Vagina (tissue), 2 donors: ENCODE results near the gene ZBTB32. TPM values are rescaled to one million over a fixed set of nuclear protein-coding genes. Genes with fewer than 3 reads are reported as not detected.

Experiments used
- DNase-seq, 2 donors: peaks; one replicate each; pipeline ENCODE4 v3.0.0-alpha.2; 2017; ENCODE audit errors: extremely low spot score in 2 of 2
- H3K27ac ChIP-seq: fragments of 200-600 bp; sonication (generic); one replicate; pipeline ENCODE4 v1.5.1; 2019
- H3K27me3 ChIP-seq: fragments of 200-600 bp; sonication (generic); one replicate; pipeline ENCODE4 v1.5.1; 2019
- H3K36me3 ChIP-seq, 2 donors: fragments of 200-600 bp; sonication (generic); one replicate each; pipeline ENCODE4 v1.5.1; 2017 to 2019
- H3K4me1 ChIP-seq: fragments of 200-600 bp; sonication (generic); one replicate; pipeline ENCODE4 v1.5.1; 2019
- H3K4me3 ChIP-seq, 2 donors: fragments of 200-600 bp; sonication (generic); 1 replicate in 1 of 2; 2 replicates in 1 of 2; pipeline ENCODE4 v1.5.1; 2016 to 2019
- H3K9me3 ChIP-seq: fragments of 200-600 bp; sonication (generic); one replicate; pipeline ENCODE4 v1.5.1; 2019
- POLR2A ChIP-seq, 2 donors: fragments of 450-650 bp; IDR thresholded peaks; one replicate each; pipeline ENCODE4 v1.6.1; 2017; ENCODE audit warnings: antibody characterized with exemption in 2 of 2, mild to moderate bottlenecking in 2 of 2, moderate library complexity in 2 of 2
- POLR2AphosphoS5 ChIP-seq, 2 donors: sonication (generic); formaldehyde crosslinking; IDR thresholded peaks; one replicate each; pipeline ENCODE4 v1.9.0; 2017; ENCODE audit warnings: antibody characterized with exemption in 2 of 2, mild to moderate bottlenecking in 2 of 2, low read depth in 1 of 2; ENCODE audit not compliant: insufficient read depth in 1 of 2
- intact Hi-C: fragments of 100-400 bp; cut with DNase I; formaldehyde crosslinking; loops from one replicate; pipeline ENCODE4 v1.15.1; 2023
- total RNA-seq: library from RNA; depleted of rRNA; stranded (reverse); fragments of >200 nt; gene quantifications from one replicate; pipeline ENCODE4 v1.2.3, GENCODE V29; 2016
- TF ChIP-seq, protein P1 (sequence below), 3 experiments: fragments of 450-650 bp in 2 of 3; fragments of 200-600 bp in 1 of 3; sonication (generic) in 1 of 3; IDR thresholded peaks; one replicate each; pipeline ENCODE4 v1.5.1; 2017 to 2019; ENCODE audit warnings: antibody characterized with exemption in 3 of 3, mild to moderate bottlenecking in 2 of 3, moderate library complexity in 2 of 3

ZBTB32 gene
- total RNA-seq, 1 donor from 2014 or later: not detected

DNA sequence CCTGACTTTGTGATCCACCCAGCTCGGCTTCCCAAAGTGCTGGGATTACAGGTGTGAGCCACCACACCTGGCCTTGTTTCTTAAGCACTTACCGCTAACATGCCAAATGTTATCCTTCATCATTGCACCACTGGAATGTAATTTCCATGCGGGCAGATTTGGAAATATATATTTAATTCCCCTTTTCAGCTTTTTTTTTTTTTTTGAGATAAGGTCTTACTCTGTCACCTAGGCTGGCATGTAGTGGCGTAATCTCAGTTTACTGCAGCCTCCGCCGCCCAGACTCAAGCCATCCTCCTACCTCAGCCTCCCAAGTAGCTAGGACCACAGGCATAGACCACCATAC, 42.4 kb upstream of the ZBTB32 start:
- H3K4me3 ChIP-seq: no peak overlapping the region
- intact Hi-C loops: no loop called here
- no peaks in the 10 kb centered on the region for H3K9me3 ChIP-seq
- no peaks in the 10 kb centered on the region for H3K27me3 ChIP-seq
- no peak for DNase-seq
- TF ChIP-seq, protein P1, sequence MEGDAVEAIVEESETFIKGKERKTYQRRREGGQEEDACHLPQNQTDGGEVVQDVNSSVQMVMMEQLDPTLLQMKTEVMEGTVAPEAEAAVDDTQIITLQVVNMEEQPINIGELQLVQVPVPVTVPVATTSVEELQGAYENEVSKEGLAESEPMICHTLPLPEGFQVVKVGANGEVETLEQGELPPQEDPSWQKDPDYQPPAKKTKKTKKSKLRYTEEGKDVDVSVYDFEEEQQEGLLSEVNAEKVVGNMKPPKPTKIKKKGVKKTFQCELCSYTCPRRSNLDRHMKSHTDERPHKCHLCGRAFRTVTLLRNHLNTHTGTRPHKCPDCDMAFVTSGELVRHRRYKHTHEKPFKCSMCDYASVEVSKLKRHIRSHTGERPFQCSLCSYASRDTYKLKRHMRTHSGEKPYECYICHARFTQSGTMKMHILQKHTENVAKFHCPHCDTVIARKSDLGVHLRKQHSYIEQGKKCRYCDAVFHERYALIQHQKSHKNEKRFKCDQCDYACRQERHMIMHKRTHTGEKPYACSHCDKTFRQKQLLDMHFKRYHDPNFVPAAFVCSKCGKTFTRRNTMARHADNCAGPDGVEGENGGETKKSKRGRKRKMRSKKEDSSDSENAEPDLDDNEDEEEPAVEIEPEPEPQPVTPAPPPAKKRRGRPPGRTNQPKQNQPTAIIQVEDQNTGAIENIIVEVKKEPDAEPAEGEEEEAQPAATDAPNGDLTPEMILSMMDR (IDR thresholded peaks at IDR 0.05): no peak
- no peak for TF ChIP-seq POLR2AphosphoS5 (IDR thresholded peaks at IDR 0.05; ENCODE audit: insufficient read depth in 1 of 2, low read depth in 1 of 2)
- TF ChIP-seq POLR2A (IDR thresholded peaks at IDR 0.05): no peak
- H3K4me1 ChIP-seq: no peaks in the 10 kb centered on the region
- H3K27ac ChIP-seq: no peak overlapping the region
- peaks cover 0 to 32% of the 10 kb centered on the region in 2 donors for H3K36me3 ChIP-seq

DNA sequence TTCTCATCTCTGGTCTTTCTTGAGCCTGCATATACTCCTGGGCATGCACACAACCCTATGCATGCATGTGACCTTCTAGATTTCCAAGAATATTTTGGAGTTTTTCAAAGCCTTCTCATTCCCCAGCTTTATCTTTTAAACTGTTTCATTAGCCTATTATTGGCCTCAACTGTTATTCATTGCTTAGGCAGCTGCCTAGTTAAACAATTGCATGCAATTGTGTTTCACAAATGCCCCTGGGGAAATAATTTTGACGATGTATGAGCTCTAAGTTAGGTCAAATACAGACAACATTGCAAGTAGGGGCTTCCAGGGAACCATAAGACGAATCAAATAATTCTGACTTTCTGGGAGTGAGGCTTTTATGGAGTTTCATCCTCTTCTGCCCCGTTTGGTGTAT, 40.4 kb upstream of the ZBTB32 start:
- TF ChIP-seq, protein P1 (IDR thresholded peaks at IDR 0.05): no peak
- TF ChIP-seq POLR2A (IDR thresholded peaks at IDR 0.05) (no peak), POLR2AphosphoS5 (IDR thresholded peaks at IDR 0.05; ENCODE audit: insufficient read depth in 1 of 2, low read depth in 1 of 2) (no peak)
- DNase-seq: no peak
- no peak overlapping the region for H3K27ac ChIP-seq
- no peak overlapping the region for H3K4me3 ChIP-seq
- H3K36me3 ChIP-seq: peaks cover 0 to 14% of the 10 kb centered on the region in 2 donors
- no peaks in the 10 kb centered on the region for H3K27me3 ChIP-seq
- intact Hi-C loops: no loop called here
- no peaks in the 10 kb centered on the region for H3K4me1 ChIP-seq
- no peaks in the 10 kb centered on the region for H3K9me3 ChIP-seq

DNA sequence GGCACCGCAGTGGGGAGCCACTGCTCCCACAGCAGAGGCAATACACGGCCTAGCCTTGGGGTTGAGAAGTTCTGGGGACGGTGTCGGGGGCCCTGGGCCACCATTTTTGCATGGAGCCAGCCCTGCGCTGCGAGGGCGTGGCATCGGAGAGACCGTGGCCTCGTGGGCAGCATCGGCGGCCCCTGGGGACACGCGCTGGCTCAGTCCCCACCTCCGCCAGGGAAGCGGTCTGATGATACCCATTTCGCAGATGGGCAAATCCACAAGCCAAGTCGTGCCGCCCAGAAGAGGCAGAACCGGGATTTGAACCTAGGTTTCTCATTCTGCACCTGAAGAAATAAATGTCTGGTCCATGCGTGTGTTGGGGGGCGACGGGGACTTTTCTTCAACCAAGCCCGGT, 39.2 kb upstream of the ZBTB32 start:
- TF ChIP-seq, protein P1 (IDR thresholded peaks at IDR 0.05): no peak
- TF ChIP-seq POLR2A (IDR thresholded peaks at IDR 0.05): no peak
- TF ChIP-seq POLR2AphosphoS5 (IDR thresholded peaks at IDR 0.05; ENCODE audit: insufficient read depth in 1 of 2, low read depth in 1 of 2): no peak
- intact Hi-C loops: no loop called here

DNA sequence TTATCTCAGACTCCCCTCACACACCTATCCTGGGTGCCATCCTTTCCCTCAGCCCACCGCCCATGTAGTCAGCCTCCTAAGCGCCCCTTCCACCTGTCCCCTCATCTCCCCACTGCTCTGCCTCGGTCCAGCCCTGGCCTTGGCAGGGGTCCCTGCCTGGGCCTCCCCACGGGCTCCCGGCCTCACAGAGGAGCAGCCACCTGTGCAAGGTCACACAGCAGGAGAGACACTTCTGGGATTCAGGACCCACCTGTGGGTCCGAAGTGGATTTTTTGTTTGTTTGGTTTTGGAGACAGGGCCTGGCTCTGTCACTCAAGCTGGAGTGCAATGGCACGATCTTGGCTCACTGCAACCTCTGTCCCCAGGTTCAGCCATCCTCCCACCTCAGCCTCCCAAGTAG, 38.8 kb upstream of the ZBTB32 start:
- intact Hi-C loops: no loop called here
- H3K27me3 ChIP-seq: no peaks in the 10 kb centered on the region
- H3K27ac ChIP-seq: no peak overlapping the region
- H3K36me3 ChIP-seq: peaks cover 0 to under 1% of the 10 kb centered on the region in 2 donors
- H3K9me3 ChIP-seq: no peaks in the 10 kb centered on the region
- TF ChIP-seq POLR2A (IDR thresholded peaks at IDR 0.05) (no peak), POLR2AphosphoS5 (IDR thresholded peaks at IDR 0.05; ENCODE audit: insufficient read depth in 1 of 2, low read depth in 1 of 2) (no peak)
- TF ChIP-seq, protein P1 (IDR thresholded peaks at IDR 0.05): no peak
- no peak for DNase-seq
- no peaks in the 10 kb centered on the region for H3K4me1 ChIP-seq
- no peak overlapping the region for H3K4me3 ChIP-seq

More for the DNA sequence above, 39.2 kb upstream of the ZBTB32 start:
- Histone ChIP-seq H3K27me3 (no peaks in the 10 kb centered on the region), H3K27ac (no peak overlapping the region), H3K36me3 (peaks cover 0 to 5% of the 10 kb centered on the region in 2 donors), H3K4me1 (no peaks in the 10 kb centered on the region), H3K9me3 (no peaks in the 10 kb centered on the region), H3K4me3 (no peak overlapping the region)
- DNase-seq: no peak

DNA sequence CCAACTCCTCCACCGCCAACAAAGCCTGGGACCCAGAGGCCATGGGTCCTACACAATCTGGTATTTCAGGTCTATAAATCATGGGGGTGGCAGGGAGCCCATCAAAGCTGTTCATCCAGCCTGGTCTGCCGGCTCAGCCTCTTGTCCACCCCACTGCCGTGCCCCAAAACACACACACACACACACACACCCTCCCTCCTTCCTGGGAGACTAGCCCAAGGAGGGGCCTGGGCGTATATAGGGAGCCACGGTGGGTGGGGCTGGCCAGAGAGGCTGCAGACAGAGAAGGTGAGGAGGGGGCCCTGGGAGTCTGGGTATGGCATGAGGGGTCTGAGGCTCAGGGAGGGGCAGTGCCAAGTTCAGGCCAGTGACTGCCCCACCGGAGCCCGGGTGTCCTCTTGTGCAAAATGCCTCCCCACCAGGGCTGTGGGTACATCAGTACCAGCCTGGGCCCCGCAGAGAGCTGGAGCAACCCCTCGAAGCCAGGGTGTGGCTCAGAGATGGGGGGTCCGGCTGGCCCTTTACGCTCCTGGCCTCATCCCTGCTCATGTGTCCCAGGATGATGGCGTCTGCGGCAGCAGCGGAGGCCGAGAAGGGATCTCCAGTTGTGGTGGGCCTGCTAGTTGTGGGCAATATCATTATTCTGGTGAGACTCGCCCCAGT, 38.0 kb upstream of the ZBTB32 start, which contains the start of gene UPK1A:
UPK1A (plus strand) TSS at position 267 of the 663 bp plus-strand sequence; CDS start at position 563, 296 bp downstream.
- TF ChIP-seq POLR2A (IDR thresholded peaks at IDR 0.05): no peak
- TF ChIP-seq, protein P1 (IDR thresholded peaks at IDR 0.05): no peak
- no peak for TF ChIP-seq POLR2AphosphoS5 (IDR thresholded peaks at IDR 0.05; ENCODE audit: insufficient read depth in 1 of 2, low read depth in 1 of 2)
- no peaks in the 10 kb centered on the region for H3K36me3 ChIP-seq
- intact Hi-C loops: no loop called here
- DNase-seq: no peak
- no peaks in the 10 kb centered on the region for H3K27me3 ChIP-seq
- no peak within 1 kb of the TSS for H3K27ac ChIP-seq
- H3K4me3 ChIP-seq: peak within 1 kb of the TSS in 1 of 2 donors; percentile 11
- H3K4me1 ChIP-seq: no peaks in the 10 kb centered on the region
- H3K9me3 ChIP-seq: no peaks in the 10 kb centered on the region
